GM18502 (cell line): ENCODE results near the gene ARTN.
A peak's percentile ranks its signal among the peaks of the same experiment; 100 is the strongest.

ENCODE experiments used
- ATAC-seq: cut with Tn5 transposase; IDR thresholded peaks from one replicate; pipeline ENCODE4 v1.9.1; 2021; ENCODE audit warnings: mild to moderate bottlenecking; ENCODE audit not compliant: unreplicated experiment, poor library complexity

Gene ARTN

DNA sequence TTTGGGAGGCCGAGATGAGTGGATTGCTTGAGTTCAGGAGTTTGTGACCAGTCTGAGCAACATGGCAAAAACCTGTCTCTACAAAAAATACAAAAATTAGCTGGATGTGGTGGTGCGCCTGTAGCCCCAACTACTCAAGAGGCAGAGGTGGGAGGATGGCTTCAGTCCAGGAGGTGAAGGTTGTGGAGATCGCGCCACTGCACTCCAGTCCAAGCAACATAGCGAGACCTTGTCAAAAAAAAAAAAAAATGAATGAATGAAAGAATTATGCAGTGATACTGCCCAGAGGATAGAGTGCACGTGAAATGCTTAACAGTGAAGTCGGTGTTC is 35.8 kb downstream of the ARTN start:
- ATAC-seq = no peak

DNA sequence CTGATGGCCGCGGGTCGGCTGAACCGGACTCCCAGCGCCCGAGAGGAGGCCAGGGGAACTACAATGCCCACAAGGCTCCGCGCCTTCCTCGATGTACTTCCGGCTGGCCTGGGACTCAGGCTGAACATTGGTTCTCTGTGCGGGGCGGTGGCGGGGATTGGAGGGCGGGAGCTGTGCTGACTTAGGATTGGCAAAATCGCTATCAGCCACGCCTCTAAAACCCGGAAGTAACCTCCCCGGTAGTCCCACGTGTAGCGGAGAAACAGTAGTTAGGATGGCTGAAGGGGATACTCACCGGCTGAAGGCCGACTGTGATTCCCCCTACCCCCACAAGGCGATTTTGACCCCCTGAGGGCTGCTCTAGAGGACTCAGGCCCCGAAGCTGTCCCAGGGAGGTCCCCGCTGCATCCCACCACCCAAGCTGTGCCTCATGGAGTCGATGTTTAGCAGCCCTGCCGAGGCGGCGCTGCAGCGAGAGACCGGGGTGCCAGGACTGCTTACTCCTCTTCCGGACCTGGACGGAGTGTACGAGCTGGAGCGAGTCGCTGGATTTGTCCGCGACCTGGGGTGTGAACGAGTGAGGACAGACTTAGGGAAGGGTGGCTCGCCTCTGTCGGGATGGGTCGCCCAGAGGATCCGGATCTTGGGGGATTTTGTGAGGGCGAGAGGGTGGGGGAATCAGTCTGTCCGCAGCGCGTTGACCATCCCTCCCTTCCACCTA is 36.3 kb downstream of the ARTN start, which contains the start of gene DPH2:
Gene DPH2 (plus strand): TSS at position 265 of the 721 bp plus-strand sequence. CDS start 166 bp downstream, at position 431.
- peak; percentile 87 for ATAC-seq

DNA sequence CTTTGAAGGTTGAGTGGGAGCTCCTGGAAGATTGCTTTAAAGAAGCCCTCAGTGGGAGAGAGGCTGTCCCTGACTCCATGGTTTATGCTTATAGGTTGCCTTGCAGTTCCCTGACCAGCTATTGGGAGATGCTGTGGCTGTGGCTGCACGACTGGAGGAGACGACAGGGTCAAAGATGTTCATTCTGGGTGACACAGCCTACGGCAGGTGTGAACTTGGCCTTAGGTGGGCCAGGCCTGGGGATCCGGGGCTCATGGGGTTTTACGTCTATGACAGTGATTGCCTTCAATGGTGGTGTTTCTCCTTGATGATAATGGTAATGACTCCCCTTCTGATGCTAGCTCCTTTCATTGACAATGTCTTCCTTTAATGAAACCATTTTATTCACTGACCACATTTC is 36.9 kb downstream of the ARTN start:
- no peak for ATAC-seq

DNA sequence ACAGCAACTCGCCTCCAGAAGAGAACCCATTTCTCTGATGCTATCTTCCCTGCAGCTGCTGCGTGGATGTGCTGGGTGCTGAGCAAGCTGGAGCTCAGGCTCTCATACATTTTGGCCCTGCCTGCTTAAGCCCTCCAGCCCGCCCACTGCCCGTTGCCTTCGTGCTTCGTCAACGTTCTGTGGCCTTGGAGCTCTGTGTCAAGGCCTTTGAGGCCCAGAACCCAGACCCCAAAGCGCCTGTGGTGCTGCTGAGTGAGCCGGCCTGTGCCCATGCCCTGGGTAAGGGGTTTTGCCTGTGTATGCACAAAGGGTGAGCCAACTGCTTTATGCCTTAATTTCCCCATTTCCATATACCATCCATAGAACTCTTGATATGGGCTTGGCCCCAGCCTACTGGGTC is 37.3 kb downstream of the ARTN start:
- ATAC-seq = no peak

DNA sequence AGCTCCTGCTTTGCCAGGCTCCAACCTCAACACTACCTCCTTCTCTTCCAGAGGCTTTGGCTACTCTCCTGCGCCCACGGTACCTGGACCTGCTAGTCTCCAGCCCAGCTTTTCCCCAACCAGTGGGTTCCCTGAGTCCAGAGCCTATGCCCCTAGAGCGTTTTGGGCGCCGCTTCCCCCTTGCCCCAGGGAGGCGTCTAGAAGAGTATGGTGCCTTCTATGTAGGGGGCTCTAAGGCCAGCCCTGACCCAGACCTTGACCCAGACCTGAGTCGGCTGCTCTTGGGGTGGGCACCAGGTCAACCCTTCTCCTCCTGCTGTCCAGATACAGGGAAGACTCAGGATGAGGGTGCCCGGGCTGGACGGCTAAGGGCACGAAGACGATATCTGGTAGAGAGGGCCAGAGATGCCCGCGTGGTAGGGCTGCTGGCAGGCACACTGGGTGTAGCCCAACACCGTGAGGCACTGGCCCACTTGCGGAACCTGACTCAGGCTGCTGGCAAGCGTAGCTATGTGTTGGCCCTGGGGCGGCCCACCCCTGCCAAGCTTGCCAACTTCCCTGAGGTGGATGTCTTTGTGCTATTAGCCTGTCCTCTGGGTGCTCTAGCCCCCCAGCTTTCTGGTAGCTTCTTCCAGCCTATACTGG is 37.9 kb downstream of the ARTN start:
- no peak for ATAC-seq

DNA sequence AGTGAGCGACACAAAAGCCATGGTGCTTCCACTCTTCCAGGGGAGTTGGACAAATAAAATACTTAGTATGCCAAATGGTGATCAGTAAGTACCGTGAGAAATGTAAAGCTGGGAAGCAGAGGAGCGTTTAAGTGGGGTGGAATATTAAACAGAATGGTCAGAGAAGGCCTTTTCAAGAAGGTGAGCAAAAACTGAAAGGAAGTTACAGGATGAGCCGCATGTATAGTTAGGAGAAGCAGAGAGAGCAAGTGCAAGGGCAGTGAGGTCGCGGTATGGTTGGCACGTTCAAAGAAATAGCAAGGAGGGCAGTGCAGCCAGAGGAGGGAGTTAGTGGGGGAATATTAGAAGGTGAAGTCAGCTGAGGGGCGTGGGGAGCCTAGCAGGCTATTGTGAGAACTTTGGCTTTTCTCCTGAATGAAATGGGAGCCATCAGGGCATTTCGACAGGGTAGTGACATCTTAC is 40.4 kb downstream of the ARTN start:
- ATAC-seq = no peak

DNA sequence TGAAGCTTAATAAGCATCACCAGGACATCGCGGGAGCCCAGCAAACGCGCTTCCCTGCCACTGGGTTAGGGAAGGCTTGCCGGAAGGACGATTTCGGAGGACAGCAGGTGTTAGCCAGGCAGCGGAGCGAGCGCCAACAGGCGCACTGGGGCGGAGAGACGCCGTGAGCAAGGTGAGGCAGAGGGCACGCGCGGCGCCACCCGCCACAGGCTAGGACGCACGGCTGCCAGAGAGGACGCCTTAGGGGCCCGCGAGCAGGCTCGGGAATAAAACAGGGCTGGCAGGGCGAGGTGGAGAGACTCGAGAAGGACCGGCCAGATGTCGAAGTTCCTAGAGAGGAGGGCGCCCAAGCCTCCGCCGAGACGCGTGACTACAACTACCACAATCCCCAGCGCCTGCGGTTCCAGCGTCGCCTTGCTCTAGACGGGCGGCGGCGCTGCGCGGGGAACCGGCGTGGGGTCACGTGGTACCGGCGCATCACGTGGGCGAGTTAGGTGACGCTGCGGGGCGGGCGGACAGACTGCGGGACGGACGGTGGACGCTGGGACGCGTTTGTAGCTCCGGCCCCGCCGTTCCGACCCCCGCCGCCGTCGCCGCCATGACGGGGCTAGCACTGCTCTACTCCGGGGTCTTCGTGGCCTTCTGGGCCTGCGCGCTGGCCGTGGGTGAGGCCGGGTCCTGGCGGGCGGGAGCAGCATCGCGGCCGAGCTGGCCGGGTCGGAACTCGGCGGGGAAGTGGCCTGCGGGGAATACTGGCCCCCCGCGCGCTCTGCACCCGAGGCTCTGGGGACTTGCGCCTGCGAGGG is 41.0 kb downstream of the ARTN start, which contains the start of gene ATP6V0B:
Gene ATP6V0B (plus strand): TSS at position 518 of the 806 bp plus-strand sequence. CDS start 81 bp downstream, at position 599.
- peak; percentile 64 for ATAC-seq

DNA sequence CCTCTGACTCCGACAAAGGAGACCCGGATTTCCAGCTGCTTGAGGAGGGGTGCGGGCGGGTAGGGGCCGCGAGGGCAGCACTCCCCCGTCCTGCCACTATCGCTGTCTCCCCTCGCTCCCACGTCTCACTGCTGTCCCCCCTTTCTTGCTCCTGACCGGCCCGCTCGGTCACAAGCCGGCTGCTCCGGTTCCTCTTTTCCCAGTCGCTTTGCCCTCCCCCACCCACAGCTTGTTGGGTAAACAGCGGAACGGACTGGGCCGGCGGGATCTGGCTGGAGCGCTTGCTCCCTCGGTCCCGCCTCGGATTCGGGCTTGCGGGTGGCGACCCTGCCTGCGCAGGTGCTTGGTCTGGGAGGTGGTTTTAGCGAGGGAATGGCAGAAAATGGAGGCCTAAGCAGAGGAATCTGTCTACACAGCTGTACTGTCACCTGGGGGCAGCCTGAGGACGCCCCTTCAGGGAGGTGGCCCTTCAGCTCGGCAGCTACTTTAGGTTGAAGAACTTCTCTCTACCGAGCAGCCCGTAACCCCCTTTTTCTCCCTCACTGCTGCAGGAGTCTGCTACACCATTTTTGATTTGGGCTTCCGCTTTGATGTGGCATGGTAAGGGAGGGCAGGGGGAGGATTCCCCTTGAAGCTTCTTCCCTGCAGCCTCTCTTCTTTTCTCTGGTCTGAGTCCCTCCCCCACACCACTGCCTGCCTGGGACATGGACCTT is 41.8 kb downstream of the ARTN start:
- ATAC-seq = peak; percentile 1

DNA sequence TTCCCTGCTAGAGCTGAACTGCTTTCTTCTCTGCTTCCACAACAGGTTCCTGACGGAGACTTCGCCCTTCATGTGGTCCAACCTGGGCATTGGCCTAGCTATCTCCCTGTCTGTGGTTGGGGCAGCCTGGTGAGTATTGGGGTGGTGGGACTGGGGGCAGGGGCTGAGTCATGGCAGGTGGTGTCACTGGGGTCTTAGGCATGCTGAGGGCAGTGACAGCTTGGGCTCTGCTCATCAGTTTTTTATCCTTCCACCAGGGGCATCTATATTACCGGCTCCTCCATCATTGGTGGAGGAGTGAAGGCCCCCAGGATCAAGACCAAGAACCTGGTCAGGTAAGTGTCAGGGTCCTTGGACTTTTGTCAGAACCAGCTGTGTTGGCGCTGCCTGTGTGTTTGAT is 42.4 kb downstream of the ARTN start:
- ATAC-seq = no peak

DNA sequence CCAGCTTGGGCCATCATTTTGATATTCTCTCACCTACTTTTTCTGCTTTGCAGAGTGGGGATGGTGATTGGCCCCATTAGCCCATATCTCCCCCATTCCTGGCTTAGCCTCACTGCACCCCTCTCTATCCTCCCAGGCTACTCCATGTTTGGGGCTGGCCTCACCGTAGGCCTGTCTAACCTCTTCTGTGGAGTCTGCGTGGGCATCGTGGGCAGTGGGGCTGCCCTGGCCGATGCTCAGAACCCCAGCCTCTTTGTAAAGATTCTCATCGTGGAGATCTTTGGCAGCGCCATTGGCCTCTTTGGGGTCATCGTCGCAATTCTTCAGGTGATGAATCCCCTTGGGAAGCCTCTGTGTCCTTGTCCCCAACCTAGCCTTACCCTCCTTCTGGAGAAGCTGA is 43.3 kb downstream of the ARTN start:
- no peak for ATAC-seq

DNA sequence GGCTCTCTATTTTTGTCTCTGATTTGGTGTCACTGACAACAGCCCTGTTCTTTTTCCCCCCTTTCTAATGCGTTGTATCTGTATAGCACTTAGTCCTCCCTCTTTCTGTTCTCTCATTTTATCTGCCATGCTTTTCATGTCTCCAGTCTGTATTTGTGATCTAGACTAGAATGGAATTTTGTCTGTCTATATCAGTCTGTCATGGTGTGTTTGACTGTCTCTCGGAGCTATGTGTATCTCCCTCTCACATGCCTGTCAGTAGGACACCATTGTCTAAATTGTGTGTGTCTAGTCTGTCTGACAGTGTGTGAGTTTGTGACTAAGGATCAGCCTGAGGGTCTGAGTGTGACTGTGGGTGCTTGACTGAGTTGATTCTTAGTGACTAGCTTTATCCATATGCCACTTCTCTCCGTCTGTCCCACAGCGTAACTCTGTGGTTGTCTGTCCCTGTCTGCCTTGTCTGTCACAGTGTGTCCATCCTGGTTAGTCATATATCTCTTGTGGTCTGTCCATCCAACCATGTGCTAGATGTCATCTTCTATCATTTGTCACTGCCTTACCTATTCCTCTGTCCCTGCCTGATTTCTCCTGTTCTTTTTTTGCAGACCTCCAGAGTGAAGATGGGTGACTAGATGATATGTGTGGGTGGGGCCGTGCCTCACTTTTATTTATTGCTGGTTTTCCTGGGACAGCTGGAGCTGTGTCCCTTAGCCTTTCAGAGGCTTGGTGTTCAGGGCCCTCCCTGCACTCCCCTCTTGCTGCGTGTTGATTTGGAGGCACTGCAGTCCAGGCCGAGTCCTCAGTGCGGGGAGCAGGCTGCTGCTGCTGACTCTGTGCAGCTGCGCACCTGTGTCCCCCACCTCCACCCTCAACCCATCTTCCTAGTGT is 44.0 kb downstream of the ARTN start:
- ATAC-seq = no peak

DNA sequence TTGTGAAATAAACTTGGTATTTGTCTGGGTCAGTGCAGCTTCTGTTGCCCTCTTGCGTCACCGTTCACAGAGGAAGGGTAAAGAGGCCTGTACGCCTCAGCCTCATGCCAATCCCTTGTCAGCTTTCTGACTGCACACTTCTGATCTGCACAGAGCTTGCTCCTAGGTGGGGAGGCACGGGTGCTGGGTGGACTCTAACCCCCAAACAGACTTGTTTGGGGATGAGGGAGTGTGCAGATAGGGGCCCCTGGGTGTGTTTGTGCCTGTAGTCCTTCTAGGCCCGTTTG is 44.6 kb downstream of the ARTN start:
- no peak for ATAC-seq

DNA sequence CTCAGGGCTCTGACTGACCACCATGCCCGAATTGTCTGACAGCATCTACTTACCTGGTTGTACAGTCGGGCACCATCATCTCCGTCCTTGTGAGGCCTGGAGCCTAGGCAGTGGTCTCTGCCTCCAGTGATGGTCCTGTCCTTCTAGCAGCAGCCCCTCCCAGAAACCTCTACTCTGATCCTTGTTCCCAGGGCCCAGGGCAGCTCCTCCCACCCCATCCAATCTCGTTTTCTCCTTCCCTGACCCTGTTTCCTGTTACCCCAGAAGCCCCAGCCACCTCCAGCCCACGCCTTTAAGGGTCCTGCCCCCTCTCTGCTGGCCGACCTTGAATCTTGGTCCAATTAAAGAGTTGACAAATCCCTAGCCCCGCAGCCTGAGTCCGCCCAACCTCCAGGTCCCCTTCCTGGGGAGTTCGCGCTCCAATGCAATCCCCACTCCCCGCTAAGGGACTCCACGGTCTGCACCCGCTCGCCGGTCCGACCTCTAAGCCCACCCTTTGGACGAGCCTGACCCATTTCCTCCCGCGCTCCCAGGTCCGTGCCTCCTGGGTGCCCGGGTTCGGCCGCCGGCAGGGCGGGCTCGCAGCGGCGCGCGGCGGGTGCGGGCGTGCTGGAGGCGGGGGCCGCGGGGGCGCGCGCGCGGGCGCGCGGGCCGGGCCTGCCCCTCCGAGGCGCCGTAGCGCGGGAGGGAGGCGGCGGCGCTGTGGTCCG is 45.1 kb downstream of the ARTN start, which contains the start of gene B4GALT2:
Gene B4GALT2 (plus strand): TSS at position 660 of the 710 bp plus-strand sequence. CDS start 1,951 bp downstream, outside the sequence.
- ATAC-seq = no peak

DNA sequence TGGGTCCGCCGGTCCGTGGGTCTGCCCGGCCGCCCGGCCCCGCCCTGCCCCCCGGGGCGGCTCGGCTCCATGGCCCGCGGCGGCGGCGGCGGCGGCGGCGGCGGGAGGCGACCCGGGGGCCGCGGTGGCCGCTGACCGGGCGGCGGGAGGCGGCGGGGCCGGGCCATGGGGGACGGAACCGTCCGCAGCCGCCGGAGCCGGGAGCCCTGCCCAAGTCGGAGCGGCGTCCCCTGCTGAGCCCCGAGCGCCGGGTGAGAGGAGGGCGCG is 45.6 kb downstream of the ARTN start:
- no peak for ATAC-seq

DNA sequence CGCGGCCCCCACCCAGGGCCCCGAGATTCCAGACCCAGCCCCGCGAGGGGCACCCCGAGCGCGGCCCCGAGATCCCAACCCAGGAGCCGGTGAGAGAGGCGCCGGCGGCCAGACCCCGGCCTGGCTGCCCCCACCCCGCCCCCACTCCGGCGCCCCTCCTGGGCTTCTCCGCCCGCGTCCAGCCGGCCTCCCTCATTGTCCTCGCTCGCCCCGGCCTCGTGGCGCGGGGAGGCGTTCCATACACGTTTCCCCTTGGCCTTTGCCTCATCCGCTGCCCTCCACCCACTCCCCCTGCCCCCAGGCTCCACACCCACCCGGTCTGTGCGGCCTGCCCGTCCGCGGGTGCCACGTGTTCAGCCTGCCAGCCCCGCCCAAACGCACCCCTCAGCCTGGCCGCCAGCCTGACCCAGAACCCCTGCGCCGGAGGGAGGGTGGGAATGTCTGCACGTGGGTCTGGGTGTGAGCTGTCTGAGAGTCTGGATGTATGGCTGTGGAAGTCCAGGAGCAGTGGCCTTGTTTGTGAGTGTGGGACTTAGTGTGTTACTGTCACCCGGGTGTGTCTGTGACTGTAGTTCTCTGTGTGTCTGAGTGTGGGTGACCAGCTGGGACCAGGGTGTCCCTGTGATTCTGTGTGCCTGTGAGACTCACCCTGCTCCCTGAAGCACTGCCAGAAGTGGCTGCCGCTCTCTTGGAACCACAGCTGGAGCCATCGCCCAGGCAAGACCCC is 46.1 kb downstream of the ARTN start:
- no peak for ATAC-seq

DNA sequence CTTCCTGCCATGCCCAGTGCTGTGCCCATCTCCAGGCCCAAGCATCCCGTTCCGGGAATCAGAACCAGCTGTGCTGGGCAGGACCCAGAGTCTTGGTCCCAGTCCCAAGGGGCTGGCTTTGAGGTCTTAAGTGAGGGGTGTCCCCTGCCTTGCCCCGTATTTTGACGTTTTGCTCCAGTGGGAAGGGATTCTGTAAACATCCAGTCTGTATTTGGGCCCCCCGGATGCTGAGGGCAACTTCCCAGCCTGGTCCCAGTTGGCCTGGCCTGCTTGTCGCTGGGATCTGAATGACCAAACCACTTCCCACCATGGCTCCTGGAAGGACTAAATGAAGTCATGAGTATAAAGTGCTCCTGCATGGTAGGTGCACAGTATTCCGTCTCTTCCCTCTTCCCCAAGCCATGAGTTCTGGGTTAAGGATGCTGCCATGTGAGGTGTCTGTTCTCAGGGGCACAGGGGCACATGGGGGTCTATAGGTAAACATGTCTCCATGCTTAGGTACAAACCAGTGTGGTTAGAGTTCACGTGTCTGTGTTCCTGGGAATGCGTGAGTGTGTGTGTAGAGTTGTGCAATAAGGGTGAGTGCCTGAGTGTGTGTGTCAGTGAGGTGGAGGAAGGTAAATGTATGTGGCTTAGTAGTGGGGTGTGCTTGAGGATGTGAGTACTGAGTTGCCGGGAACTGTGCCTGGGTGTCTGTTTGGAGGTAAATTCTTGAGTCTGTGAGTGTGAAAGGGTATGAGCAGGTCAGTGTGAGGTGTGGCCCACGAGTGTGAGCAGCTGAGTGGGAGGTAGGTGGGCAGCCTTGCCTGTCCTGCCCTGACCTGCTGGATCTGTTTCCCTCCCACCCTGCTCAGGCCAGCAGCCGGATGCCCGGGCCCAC is 46.9 kb downstream of the ARTN start:
- no peak for ATAC-seq

DNA sequence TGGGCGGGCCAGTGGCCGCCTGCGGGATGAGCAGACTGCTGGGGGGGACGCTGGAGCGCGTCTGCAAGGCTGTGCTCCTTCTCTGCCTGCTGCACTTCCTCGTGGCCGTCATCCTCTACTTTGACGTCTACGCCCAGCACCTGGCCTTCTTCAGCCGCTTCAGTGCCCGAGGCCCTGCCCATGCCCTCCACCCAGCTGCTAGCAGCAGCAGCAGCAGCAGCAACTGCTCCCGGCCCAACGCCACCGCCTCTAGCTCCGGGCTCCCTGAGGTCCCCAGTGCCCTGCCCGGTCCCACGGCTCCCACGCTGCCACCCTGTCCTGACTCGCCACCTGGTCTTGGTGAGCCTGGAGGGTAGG is 47.5 kb downstream of the ARTN start:
- no peak for ATAC-seq

DNA sequence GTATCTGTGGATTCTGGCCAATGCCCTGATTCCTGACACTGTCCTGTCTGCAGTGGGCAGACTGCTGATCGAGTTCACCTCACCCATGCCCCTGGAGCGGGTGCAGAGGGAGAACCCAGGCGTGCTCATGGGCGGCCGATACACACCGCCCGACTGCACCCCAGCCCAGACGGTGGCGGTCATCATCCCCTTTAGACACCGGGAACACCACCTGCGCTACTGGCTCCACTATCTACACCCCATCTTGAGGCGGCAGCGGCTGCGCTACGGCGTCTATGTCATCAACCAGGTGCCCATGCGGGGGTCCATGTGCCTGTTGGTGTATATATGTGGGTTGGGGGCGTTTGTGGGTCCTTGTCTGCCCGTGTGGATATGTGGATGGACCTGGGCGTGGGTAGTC is 48.0 kb downstream of the ARTN start:
- ATAC-seq = no peak
